Upper lobe of right lung (tissue), 1 donor: ENCODE results near the gene CNTNAP2. TPM values are rescaled to one million over a fixed set of nuclear protein-coding genes. Genes with fewer than 3 reads are reported as not detected.
"Not testable (repeated sequence)": the region's sequence is repeated elsewhere in the genome, so short reads cannot be mapped to it uniquely, and the experiment has no call there.

Experiments
- ATAC-seq: fragments of 200-7000 bp; cut with Tn5 transposase; one replicate; pipeline ENCODE4 v1.9.1; 2020; ENCODE audit warnings: mild to moderate bottlenecking, moderate library complexity
- DNase-seq: peaks from one replicate; pipeline ENCODE4 v3.0.0-alpha.2; 2020
- H3K27ac ChIP-seq: fragments of 200-600 bp; one replicate; pipeline ENCODE4 v1.8.0; 2022
- H3K27me3 ChIP-seq: fragments of 200-600 bp; one replicate; pipeline ENCODE4 v1.8.0; 2022; ENCODE audit warnings: mild to moderate bottlenecking
- H3K36me3 ChIP-seq: fragments of 200-600 bp; one replicate; pipeline ENCODE4 v1.8.0; 2022
- H3K4me1 ChIP-seq: fragments of 200-600 bp; one replicate; pipeline ENCODE4 v1.8.0; 2022
- H3K4me3 ChIP-seq: fragments of 200-600 bp; one replicate; pipeline ENCODE4 v1.8.0; 2022; ENCODE audit warnings: mild to moderate bottlenecking
- H3K9me3 ChIP-seq: fragments of 200-600 bp; one replicate; pipeline ENCODE4 v1.8.0; 2022
- CTCF ChIP-seq: fragments of 200-600 bp; IDR thresholded peaks from one replicate; pipeline ENCODE4 v1.8.0; 2022; ENCODE audit warnings: antibody characterized with exemption
- intact Hi-C: fragments of 100-400 bp; cut with DNase I; formaldehyde crosslinking; loops from one replicate; pipeline ENCODE4 v1.11.0; 2022
- total RNA-seq: library from RNA; stranded (reverse); fragmentation: NEBNext Ultra II Directional; extraction: Animal tissue kit (Norgen Biotek cat#: 25700); gene quantifications from one replicate; pipeline ENCODE4 v1.2.1, GENCODE V29; 2021
- donor health status: DM: no; HTN: yes; CAD: no; lungs with severe emphysema.

Gene CNTNAP2
- total RNA-seq, 1 donor from 2014 or later = 0.41 TPM

GRCh38 chr7:148461392-148462179 is 2345.0 kb downstream of the CNTNAP2 start:
- no peak overlapping the region for H3K4me3 ChIP-seq
- no peaks in the 10 kb centered on the region for H3K27me3 ChIP-seq
- no peak overlapping the region for H3K27ac ChIP-seq
- ATAC-seq (peak; percentile 45), DNase-seq (no peak)
- intact Hi-C loops = no loop called here
- no peaks in the 10 kb centered on the region for H3K4me1 ChIP-seq
- H3K36me3 ChIP-seq = no peaks in the 10 kb centered on the region
- no peak for TF ChIP-seq CTCF
- H3K9me3 ChIP-seq = no peaks in the 10 kb centered on the region

GRCh38 chr7:148462774-148463173 is 2346.2 kb downstream of the CNTNAP2 start:
- H3K9me3 ChIP-seq, intact Hi-C loops, H3K4me1 ChIP-seq, DNase-seq, H3K36me3 ChIP-seq, ATAC-seq, H3K27me3 ChIP-seq, H3K4me3 ChIP-seq, H3K27ac ChIP-seq: not testable (repeated sequence)

- no peak for TF ChIP-seq CTCF
- Histone ChIP-seq H3K4me1 (no peaks in the 10 kb centered on the region), H3K4me3 (no peak overlapping the region), H3K27me3 (no peaks in the 10 kb centered on the region), H3K9me3 (no peaks in the 10 kb centered on the region), H3K36me3 (no peaks in the 10 kb centered on the region), H3K27ac (no peak overlapping the region)
- DNase-seq (no peak), ATAC-seq (no peak)
- intact Hi-C loops = no loop called here
Measured at GRCh38 chr7:148463210-148463609, 2346.6 kb downstream of the CNTNAP2 start.

- no peak for TF ChIP-seq CTCF
- no peak for DNase-seq
- H3K4me3 ChIP-seq = no peak overlapping the region
- no peak overlapping the region for H3K27ac ChIP-seq
- H3K27me3 ChIP-seq = no peaks in the 10 kb centered on the region
- intact Hi-C loops = no loop called here
- ATAC-seq = no peak
- no peaks in the 10 kb centered on the region for H3K9me3 ChIP-seq
- H3K36me3 ChIP-seq = no peaks in the 10 kb centered on the region
- H3K4me1 ChIP-seq = no peaks in the 10 kb centered on the region
Measured at GRCh38 chr7:148464947-148465346, 2348.3 kb downstream of the CNTNAP2 start.

- H3K36me3 ChIP-seq, H3K9me3 ChIP-seq, H3K27ac ChIP-seq, ATAC-seq, H3K4me3 ChIP-seq, DNase-seq, H3K4me1 ChIP-seq, H3K27me3 ChIP-seq, intact Hi-C loops: not testable (repeated sequence)
Measured at GRCh38 chr7:148465441-148465840, 2348.8 kb downstream of the CNTNAP2 start.

GRCh38 chr7:148466120-148466519 is 2349.5 kb downstream of the CNTNAP2 start:
- Histone ChIP-seq H3K4me1 (no peaks in the 10 kb centered on the region), H3K4me3 (no peak overlapping the region), H3K9me3 (no peaks in the 10 kb centered on the region), H3K27ac (no peak overlapping the region), H3K27me3 (no peaks in the 10 kb centered on the region), H3K36me3 (no peaks in the 10 kb centered on the region)
- no peak for ATAC-seq
- intact Hi-C loops = no loop called here
- TF ChIP-seq CTCF = no peak
- DNase-seq = no peak

- Histone ChIP-seq H3K4me3 (no peak overlapping the region), H3K27me3 (no peaks in the 10 kb centered on the region), H3K36me3 (no peaks in the 10 kb centered on the region), H3K27ac (no peak overlapping the region), H3K4me1 (no peaks in the 10 kb centered on the region), H3K9me3 (no peaks in the 10 kb centered on the region)
- DNase-seq = no peak
- intact Hi-C loops = no loop called here
- no peak for ATAC-seq
- no peak for TF ChIP-seq CTCF
Measured at GRCh38 chr7:148468700-148469098, 2352.1 kb downstream of the CNTNAP2 start.
